Right cardiac atrium (tissue), 5 donors: ENCODE data around the gene SLC28A1. TPM values are rescaled to one million over a fixed set of nuclear protein-coding genes. Genes with fewer than 3 reads are reported as not detected.

ENCODE experiments used
- ATAC-seq, 2 donors: fragments of 200-7000 bp; cut with Tn5 transposase; one replicate each; pipeline versions ENCODE4 v1.8.0 to v1.9.1; 2020; ENCODE audit warnings: moderate library complexity in 2 of 2, mild to moderate bottlenecking in 1 of 2
- DNase-seq, 3 donors: peaks; one replicate each; pipeline ENCODE4 v3.0.0-alpha.2; 2020
- H3K27ac ChIP-seq: one replicate; pipeline ENCODE4 v1.5.1; 2013; ENCODE audit warnings: mild to moderate bottlenecking, low read length, control low read depth, moderate library complexity
- H3K27me3 ChIP-seq: one replicate; pipeline ENCODE4 v1.6.1; 2013; ENCODE audit not compliant: control insufficient read depth, insufficient read depth
- H3K4me1 ChIP-seq: one replicate; pipeline ENCODE4 v1.6.1; 2013; ENCODE audit warnings: low read length; ENCODE audit not compliant: control insufficient read depth, insufficient read depth
- H3K4me3 ChIP-seq: one replicate; pipeline ENCODE4 v1.5.1; 2013; ENCODE audit warnings: low read length, control low read depth
- H3K9me3 ChIP-seq: one replicate; pipeline ENCODE4 v1.6.1; 2013; ENCODE audit warnings: low read length; ENCODE audit not compliant: control insufficient read depth
- WGBS: extraction: QIAGEN DNeasy Blood & Tissue Kit; methylation state at CpG from one replicate; pipeline ENCODE4 v1.1.7; 2013; 5-methylcytosine and 5-hydroxymethylcytosine counted together
- intact Hi-C, 4 donors: fragments of 100-400 bp; cut with DNase I; formaldehyde crosslinking; loops; one replicate each; pipeline versions ENCODE4 v1.11.0 to v1.14.0; 2022 to 2023
- polyA plus RNA-seq: library from polyadenylated mRNA; stranded (reverse); fragments of 200-250 nt; gene quantifications from one replicate; pipeline ENCODE4 v1.2.3, GENCODE V29; 2013
- total RNA-seq, 4 donors: library from RNA; stranded (reverse); fragmentation: NEBNext Ultra II Directional; extraction: Animal tissue kit (Norgen Biotek cat#: 25700); gene quantifications; one replicate each; pipeline ENCODE4 v1.2.1, GENCODE V29; 2021
- donor health status: healthy with polysubstance abuse.
- donor health status: DM: no; HTN: yes; CAD: no.
- donor health status: DM: no; HTN: no; CAD: no.
- donor health status: DM: no; HTN: yes; CAD: no; lungs with severe emphysema.
- donor health status: DM: yes; HTN: yes; CAD: no.

The SLC28A1 gene
- total and polyA plus RNA-seq, 5 donors = 0.29 to 0.54 (median 0.37) TPM; not detected in 1

DNA sequence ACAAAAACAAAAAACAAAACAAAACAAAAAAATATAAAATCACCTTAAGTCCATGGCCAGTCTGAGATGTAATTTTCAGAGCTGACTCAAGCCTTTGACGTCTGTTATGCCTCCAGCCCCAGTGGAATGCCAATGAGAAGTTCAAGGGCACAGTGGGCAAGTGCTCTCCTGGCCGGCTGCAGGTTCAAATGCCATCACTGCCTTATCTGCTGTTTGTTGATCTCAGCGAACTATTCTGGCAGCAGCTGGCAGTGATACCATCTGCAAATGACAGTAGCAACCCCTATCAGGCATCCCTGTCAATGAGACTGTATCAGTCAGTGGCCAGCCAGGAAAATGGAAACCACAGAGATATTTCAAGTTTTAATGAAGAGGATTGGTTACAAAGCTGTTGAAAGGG, 86.4 kb downstream of the SLC28A1 start:
- 60% methylated on average over 3 of the region's 3 CpGs for WGBS
- no peak overlapping the region for H3K27ac ChIP-seq
- H3K9me3 ChIP-seq = no peaks in the 10 kb centered on the region
- H3K27me3 ChIP-seq = no peaks in the 10 kb centered on the region
- intact Hi-C loops = no loop called here
- no peak overlapping the region for H3K4me3 ChIP-seq
- ATAC-seq (no peak), DNase-seq (no peak)
- H3K4me1 ChIP-seq = peaks cover 2% of the 10 kb centered on the region

DNA sequence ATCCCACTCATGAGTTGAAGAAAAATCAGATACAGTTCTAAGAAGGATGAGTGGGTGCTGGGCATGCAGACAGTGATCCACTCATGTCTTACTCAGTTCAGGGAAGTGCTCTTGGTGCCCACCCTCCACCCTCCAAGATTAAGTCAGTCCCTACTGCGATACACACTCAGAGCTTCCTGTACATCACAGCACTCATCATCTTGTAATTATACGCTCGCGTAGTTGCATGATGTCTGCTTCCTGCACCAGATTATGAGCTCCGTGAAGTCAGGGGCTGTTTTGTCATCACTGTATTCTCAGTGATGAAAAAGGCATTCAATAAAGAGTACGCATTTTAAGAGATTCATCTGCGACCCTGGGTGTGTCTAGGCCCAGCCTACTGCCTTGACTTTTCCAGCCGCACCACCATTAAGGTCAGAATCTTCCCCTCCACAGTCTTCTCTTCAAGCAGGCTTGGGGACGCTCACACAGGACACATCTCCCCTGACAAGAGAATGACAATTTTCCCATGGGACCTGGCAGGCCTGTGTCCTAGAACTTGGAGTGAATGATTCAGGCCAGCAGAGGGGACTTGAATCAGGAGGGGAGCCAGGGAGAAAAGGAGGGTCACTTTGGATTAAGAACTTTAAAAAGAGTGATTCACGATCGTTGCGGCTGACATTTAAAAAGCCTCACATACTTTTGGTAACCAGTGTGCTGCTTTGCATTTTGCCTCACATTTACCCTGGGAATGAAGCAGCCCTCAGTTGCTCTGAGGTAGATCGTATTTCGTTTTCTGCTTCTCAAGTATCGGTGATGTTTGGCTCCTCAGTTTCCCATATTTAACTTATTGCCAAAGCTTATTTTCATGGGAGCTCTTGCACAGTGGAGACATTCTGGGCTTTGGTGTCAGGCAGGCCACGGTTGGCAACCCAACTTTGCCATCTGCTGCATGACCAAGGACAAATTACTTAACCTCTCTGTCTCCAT, 89.3 kb downstream of the SLC28A1 start:
- WGBS = 78% methylated on average over 16 of the region's 16 CpGs
- Histone ChIP-seq H3K4me1 (peaks cover 3% of the 10 kb centered on the region), H3K27me3 (no peaks in the 10 kb centered on the region), H3K4me3 (no peak overlapping the region), H3K27ac (no peak overlapping the region), H3K9me3 (no peaks in the 10 kb centered on the region)
- intact Hi-C loops = no loop called here
- no peak for DNase-seq
- no peak for ATAC-seq

DNA sequence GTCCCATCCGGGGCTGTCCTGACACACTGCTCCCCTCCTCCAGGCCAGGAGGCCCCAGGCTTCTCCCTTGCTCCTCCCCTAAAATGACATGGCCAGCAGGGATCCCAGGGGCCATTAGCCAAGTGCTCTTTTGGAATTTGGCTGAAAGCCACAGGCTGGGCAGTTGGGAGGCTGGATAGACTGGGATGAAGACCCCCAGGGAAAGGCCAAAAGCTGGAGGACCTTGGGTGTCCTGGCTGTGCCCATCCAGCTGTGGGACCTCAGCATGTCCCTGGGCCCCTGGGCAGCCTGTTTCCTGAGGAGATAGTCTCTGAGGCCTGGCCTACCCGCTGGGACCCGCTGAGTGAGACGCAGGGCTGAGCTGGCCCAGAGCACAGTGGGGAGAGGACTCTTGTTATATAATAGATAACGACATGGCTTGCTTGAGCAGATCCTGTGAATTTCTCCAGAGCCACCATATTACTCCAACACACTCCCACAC, 91.4 kb downstream of the SLC28A1 start:
- WGBS = 52% methylated on average over 5 of the region's 5 CpGs
- ATAC-seq (no peak), DNase-seq (peak in 1 of 3 donors; percentile 51)
- Histone ChIP-seq H3K4me1 (peaks cover 3% of the 10 kb centered on the region), H3K9me3 (no peaks in the 10 kb centered on the region), H3K4me3 (no peak overlapping the region), H3K27ac (no peak overlapping the region), H3K27me3 (no peaks in the 10 kb centered on the region)
- intact Hi-C loops = no loop called here

DNA sequence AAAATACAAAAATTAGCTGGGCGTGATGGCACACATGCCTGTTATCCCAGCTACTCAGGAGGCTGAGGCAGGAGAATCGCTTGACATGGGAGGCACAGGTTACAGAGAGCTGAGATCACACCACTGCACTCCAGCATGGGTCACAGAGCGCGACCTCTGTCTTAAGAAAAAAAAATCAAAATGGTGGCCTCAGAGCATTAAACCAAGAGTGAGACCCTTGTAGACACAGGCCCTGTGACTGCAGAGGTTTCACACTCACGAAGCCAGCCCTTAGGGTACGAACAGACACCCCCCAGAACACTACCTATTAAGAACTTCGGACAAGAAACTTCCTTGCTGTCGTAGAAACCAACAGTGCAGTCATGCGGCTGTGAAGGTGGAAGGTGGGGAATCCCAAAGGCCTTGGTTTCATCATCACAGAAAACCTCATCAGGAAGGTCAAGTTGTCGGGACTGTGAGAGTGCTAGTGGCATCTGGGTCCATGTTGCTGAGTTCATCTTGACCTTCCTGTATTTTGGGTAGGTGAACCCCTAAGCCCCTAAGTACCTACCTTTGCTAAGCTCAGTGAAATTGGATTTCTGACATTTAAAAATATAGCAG, 92.4 kb downstream of the SLC28A1 start:
- Histone ChIP-seq H3K4me1 (peaks cover 3% of the 10 kb centered on the region), H3K27ac (no peak overlapping the region), H3K27me3 (no peaks in the 10 kb centered on the region), H3K9me3 (no peaks in the 10 kb centered on the region), H3K4me3 (no peak overlapping the region)
- intact Hi-C loops = no loop called here
- 96% methylated on average over 10 of the region's 10 CpGs for WGBS
- ATAC-seq (no peak), DNase-seq (no peak)

DNA sequence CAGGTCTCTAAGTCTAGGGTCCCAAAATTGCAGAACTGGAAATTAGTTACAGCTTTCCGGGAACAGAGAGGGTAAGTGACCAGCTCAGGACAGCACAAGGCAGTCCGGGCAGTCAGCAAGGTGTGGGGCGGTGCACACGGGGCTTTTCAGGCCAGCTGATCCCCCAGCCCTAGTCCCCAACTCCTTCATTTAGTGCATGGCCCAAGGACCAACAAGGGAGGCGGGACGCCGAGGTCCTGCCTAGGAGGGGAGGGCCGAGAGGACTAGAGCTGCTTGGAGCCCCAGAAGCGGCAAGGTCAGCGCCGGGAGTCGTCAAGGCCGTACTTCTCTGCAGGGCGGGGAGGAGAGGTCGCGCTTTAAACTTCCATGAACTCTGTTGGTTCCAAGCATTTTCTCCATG, 95.2 kb downstream of the SLC28A1 start:
- no peak for ATAC-seq
- Histone ChIP-seq H3K27ac (no peak overlapping the region), H3K4me3 (no peak overlapping the region), H3K9me3 (no peaks in the 10 kb centered on the region), H3K4me1 (peaks cover 3% of the 10 kb centered on the region), H3K27me3 (no peaks in the 10 kb centered on the region)
- intact Hi-C loops = no loop called here
- peak; percentile 29 to 73 (median 67) for DNase-seq
- 27% methylated on average over 16 of the region's 16 CpGs for WGBS

DNA sequence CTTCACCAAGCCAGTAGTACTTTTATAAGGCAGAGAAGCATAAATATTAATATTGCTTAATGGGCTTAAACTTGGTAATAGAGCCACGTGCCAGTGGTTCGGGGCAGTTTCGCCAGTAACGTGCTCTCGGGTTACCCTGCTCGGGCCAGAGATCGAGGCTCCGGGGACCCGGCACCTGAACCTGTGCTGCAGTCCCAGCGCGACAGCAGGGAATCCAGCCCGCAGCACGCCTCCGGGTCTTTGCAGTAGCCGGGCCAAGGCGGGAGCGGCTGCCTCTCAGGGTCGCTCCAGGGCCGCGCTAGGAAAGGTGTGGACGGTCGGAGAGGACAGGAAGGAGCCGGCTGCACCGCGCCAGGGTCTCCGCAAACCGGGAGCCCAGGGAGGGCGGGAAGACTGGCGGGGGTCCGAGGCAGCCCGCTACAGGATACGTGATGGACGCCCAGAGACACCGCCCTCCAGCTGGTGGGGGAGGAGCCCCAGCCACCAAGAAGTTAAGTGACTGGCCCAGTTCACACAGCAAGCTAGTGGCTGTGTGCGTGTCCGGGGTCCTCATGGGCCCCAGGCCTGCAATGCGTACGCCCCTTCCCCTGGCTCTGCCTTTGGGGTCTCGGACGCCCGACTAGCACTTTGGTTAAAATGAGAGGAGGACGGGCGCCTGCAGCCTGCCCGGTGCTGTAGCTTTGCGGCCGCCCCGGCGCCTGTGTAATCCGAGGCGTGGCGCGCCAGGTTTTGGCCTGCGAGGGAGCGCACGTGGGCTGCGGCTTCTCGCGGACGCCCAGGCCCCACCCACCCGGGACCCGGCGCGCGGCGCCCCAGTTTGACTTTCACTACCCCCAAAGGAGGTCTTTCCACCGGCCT, 96.0 kb downstream of the SLC28A1 start:
- ATAC-seq = peak; percentile 81 to 86
- Histone ChIP-seq H3K4me3 (peak overlapping the region; percentile 85), H3K4me1 (peaks cover 4% of the 10 kb centered on the region)

DNA sequence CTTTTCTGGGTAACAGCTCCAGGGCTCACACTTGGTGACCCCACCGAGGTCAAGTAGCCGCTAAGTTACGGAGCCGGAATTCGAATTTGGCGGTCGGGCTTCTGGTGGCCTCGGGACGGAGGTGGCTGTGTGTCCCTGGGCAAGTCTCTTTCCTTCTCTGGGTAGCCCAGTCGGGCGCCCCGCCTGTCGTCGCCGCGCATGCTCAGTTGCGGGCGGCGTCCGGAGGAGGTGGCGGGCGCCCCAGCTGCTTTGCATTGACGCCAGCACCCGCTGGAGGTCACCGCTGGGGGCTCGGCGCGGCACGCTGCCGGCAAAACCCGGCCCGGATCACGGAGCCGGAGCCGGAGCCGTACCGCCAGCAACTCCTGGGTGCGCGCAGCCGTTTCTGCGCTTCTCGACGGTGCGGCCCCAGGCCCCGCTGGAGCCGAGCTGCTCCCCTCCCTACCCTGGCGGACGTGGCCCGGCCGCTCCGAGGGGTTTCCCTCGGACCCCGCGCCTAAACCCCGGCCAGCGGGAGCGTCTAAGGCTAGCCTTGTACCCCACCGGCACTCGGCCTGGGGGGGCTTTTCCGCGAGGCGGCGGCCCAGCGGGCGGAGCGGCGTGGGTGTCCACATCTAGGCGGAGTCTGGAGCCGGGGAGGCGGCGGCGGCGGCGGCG, 96.7 kb downstream of the SLC28A1 start:
- under 1% methylated on average over 75 of the region's 75 CpGs for WGBS
- Histone ChIP-seq H3K27ac (peak overlapping the region; percentile 92), H3K4me3 (peak overlapping the region; percentile 85), H3K4me1 (peaks cover 3% of the 10 kb centered on the region), H3K27me3 (no peaks in the 10 kb centered on the region), H3K9me3 (no peaks in the 10 kb centered on the region)
- intact Hi-C loops = no loop called here
- ATAC-seq = peak; percentile 94
- peak; percentile 96 to 98 (median 98) for DNase-seq

More for the DNA sequence above, 96.0 kb downstream of the SLC28A1 start:
- no peaks in the 10 kb centered on the region for H3K9me3 ChIP-seq
- intact Hi-C loops = no loop called here
- WGBS = under 1% methylated on average over 66 of the region's 66 CpGs
- DNase-seq = peak; percentile 88 to 95 (median 93)
- H3K27me3 ChIP-seq = no peaks in the 10 kb centered on the region
- peak overlapping the region; percentile 92 for H3K27ac ChIP-seq

DNA sequence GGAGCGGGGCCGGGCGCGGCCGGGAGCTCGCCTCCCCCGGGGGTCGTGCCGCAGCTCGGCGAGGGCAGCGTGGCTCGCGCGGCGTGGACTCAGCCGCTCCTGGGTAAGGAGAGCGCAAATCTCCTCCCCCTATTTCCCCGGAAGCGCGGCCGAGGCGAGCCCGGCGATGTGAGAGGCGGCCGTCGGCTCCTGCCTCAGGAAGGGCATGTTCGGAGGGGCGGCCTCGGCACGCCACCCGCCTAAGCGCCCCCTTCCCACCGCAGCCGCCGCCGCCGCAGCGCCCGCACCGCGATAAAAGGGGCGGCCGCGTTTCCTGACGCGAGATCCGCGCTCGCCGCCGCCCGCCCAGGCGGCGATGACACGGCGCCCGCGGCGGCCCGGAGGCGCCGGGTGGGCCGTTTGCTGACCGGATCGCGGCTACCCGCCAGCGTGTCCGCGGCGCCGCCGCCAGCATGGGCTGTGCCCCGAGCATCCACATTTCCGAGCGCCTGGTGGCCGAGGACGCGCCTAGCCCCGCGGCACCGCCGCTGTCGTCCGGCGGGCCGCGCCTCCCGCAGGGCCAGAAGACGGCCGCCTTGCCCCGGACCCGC, 97.3 kb downstream of the SLC28A1 start, which contains the start of gene PDE8A:
Gene PDE8A, plus strand, starts transcription at position 146 of the 590 bp plus-strand sequence. Its CDS starts 307 bp downstream, at position 453.
- under 1% methylated on average over 95 of the region's 95 CpGs for WGBS
- peaks cover 3% of the 10 kb centered on the region for H3K4me1 ChIP-seq
- H3K4me3 ChIP-seq = peak within 1 kb of the TSS; percentile 85
- no peaks in the 10 kb centered on the region for H3K27me3 ChIP-seq
- H3K9me3 ChIP-seq = no peaks in the 10 kb centered on the region
- DNase-seq (peak; percentile 73 to 77 (median 75)), ATAC-seq (no peak)
- intact Hi-C loops = no loop called here
- H3K27ac ChIP-seq = peak within 1 kb of the TSS; percentile 92

DNA sequence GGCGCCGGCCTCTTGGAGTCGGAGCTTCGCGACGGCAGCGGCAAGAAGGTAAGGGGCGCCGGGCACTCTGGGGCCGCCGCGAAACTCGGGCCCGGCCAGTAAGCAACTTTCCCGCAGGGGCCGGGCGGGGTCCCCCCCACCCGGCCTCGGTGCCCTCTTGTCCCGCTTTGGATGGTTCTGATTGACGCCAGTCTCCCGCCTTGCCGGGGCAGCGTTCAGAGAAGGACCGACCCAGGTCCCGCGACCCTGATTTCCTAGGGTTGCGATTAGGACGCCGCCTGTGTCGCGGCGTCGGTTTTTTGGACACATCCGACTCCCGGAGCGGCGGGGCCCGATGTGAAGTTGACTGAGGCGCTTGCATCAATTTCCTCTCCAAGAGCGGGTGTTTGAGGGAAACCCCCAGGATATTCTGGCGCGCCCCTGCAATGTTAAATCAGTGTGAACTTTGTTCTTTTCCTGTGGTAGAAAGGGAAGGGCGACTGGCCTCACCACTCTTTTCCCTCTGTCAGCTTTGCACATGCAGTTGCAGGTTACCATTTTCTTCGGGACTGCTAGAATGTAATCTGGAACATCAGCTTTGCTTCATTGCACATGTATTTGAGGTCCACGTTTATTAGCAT, 97.9 kb downstream of the SLC28A1 start:
- H3K27ac ChIP-seq = peak overlapping the region; percentile 82
- intact Hi-C loops = no loop called here
- H3K4me3 ChIP-seq = peak overlapping the region; percentile 85
- H3K4me1 ChIP-seq = peaks cover 3% of the 10 kb centered on the region
- DNase-seq (peak; percentile 57 to 78 (median 77)), ATAC-seq (no peak)
- H3K9me3 ChIP-seq = no peaks in the 10 kb centered on the region
- no peaks in the 10 kb centered on the region for H3K27me3 ChIP-seq
- WGBS = 4% methylated on average over 46 of the region's 46 CpGs
